ENCODE data around the gene PTPRU.

PTPRU gene

DNA sequence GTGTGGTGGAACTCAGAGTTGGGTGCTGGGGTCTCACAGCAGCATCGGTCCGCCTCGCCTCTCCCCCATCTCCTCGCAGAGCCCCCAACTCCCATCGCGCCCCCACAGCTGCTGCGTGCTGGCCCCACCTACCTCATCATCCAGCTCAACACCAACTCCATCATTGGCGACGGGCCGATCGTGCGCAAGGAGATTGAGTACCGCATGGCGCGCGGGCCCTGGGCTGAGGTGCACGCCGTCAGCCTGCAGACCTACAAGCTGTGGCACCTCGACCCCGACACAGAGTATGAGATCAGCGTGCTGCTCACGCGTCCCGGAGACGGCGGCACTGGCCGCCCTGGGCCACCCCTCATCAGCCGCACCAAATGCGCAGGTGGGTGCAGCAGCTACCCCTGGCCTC lies 24.2 kb downstream of the PTPRU start:
- TF ChIP-seq, protein P1, sequence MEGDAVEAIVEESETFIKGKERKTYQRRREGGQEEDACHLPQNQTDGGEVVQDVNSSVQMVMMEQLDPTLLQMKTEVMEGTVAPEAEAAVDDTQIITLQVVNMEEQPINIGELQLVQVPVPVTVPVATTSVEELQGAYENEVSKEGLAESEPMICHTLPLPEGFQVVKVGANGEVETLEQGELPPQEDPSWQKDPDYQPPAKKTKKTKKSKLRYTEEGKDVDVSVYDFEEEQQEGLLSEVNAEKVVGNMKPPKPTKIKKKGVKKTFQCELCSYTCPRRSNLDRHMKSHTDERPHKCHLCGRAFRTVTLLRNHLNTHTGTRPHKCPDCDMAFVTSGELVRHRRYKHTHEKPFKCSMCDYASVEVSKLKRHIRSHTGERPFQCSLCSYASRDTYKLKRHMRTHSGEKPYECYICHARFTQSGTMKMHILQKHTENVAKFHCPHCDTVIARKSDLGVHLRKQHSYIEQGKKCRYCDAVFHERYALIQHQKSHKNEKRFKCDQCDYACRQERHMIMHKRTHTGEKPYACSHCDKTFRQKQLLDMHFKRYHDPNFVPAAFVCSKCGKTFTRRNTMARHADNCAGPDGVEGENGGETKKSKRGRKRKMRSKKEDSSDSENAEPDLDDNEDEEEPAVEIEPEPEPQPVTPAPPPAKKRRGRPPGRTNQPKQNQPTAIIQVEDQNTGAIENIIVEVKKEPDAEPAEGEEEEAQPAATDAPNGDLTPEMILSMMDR (conservative IDR thresholded peaks at IDR 0.05; ENCODE audit: low read length) = no peak
- TF ChIP-seq EZH2phosphoT487 (IDR thresholded peaks at IDR 0.05; ENCODE audit: borderline replicate concordance) = no peak
- no peak overlapping the region for H3K4me2 ChIP-seq (ENCODE audit: low read depth, low read length, poor library complexity, severe bottlenecking)
- no peak overlapping the region for H3K9ac ChIP-seq (ENCODE audit: low read depth, low read length, poor library complexity, severe bottlenecking)
- H3K9me2 ChIP-seq (replicated peaks; ENCODE audit: low read depth, low read length) = no peaks in the 10 kb centered on the region
- H3K27me3 ChIP-seq (ENCODE audit: insufficient read depth, low read length, poor library complexity, severe bottlenecking) = no peaks in the 10 kb centered on the region
- no peaks in the 10 kb centered on the region for H3K9me3 ChIP-seq (ENCODE audit: insufficient read depth, low read depth, low read length)
- H4K20me1 ChIP-seq (ENCODE audit: insufficient read depth, low read length, poor library complexity, severe bottlenecking) = no peaks in the 10 kb centered on the region
- H2AFZ ChIP-seq (ENCODE audit: low read length) = no peak overlapping the region
- H3K4me1 ChIP-seq (ENCODE audit: insufficient read depth, low read length, poor library complexity, severe bottlenecking) = no peaks in the 10 kb centered on the region
- no peak overlapping the region for H3K4me3 ChIP-seq (ENCODE audit: low read length, poor library complexity, severe bottlenecking)
- H3K79me2 ChIP-seq (ENCODE audit: insufficient read depth, low read length) = no peaks in the 10 kb centered on the region
- H3K36me3 ChIP-seq (ENCODE audit: insufficient read depth, low read length) = no peaks in the 10 kb centered on the region
- no peaks in the 10 kb centered on the region for H3F3A ChIP-seq (ENCODE audit: low read depth)

DNA sequence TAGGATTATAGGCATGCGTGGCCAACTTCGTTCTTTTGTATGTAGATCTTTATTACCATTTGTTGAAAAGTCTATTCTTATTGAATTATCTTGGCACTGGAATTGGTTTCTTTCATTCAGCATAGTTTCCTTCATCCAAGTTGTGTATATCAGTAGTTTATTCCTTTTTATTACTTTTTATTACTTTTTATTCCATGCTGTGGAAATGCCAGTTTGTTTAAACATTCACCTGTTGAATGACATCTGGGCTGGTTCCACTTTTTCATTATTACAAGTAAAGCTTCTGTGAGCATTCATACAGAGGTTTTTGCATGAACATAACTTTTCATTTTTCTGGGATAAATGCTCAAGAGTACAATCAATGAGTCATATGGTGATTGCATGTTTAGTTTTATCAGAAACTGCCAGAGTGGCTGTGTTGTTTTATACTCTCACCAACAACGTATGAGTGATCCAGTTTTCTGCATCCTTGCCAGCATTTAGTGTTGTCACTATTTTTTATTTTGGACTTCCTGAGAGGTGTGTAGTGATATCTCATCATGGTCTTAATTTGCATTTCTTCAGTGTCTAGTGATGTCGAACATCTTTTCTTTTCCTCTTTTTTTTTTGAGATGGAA lies 28.6 kb downstream of the PTPRU start:
- no peaks in the 10 kb centered on the region for H3K79me2 ChIP-seq (ENCODE audit: insufficient read depth, low read length)
- no peak overlapping the region for H3K9ac ChIP-seq (ENCODE audit: low read depth, low read length, poor library complexity, severe bottlenecking)
- H2AFZ ChIP-seq (ENCODE audit: low read length) = no peak overlapping the region
- no peaks in the 10 kb centered on the region for H4K20me1 ChIP-seq (ENCODE audit: insufficient read depth, low read length, poor library complexity, severe bottlenecking)
- no peak overlapping the region for H3K4me3 ChIP-seq (ENCODE audit: low read length, poor library complexity, severe bottlenecking)
- H3K27me3 ChIP-seq (ENCODE audit: insufficient read depth, low read length, poor library complexity, severe bottlenecking) = no peaks in the 10 kb centered on the region
- no peaks in the 10 kb centered on the region for H3F3A ChIP-seq (ENCODE audit: low read depth)
- H3K4me1 ChIP-seq (ENCODE audit: insufficient read depth, low read length, poor library complexity, severe bottlenecking) = no peaks in the 10 kb centered on the region
- no peaks in the 10 kb centered on the region for H3K9me3 ChIP-seq (ENCODE audit: insufficient read depth, low read depth, low read length)
- H3K4me2 ChIP-seq (ENCODE audit: low read depth, low read length, poor library complexity, severe bottlenecking) = no peak overlapping the region
- no peaks in the 10 kb centered on the region for H3K9me2 ChIP-seq (replicated peaks; ENCODE audit: low read depth, low read length)
- no peaks in the 10 kb centered on the region for H3K36me3 ChIP-seq (ENCODE audit: insufficient read depth, low read length)
- TF ChIP-seq, protein P1 (conservative IDR thresholded peaks at IDR 0.05; ENCODE audit: low read length) = no peak
- no peak for TF ChIP-seq EZH2phosphoT487 (IDR thresholded peaks at IDR 0.05; ENCODE audit: borderline replicate concordance)

DNA sequence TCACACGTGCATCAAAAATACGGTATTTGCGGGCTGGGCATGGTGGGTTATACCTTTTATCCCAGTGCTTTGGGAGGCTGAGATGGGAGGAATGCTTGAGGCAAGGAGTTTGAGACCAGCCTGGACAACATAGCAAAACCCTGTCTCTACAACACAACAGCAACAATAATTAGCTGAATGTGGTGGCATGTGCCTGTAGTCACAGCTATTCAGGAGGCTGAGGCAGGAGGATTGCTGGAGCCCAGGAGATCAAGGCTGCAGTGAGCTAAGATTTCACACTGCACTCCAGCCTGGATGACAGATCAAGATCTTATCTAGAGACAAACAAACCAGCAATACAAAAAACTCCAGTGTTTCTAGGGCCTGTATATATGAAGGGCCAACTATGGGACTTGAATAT lies 30.6 kb downstream of the PTPRU start:
- H3F3A ChIP-seq (ENCODE audit: low read depth) = no peaks in the 10 kb centered on the region
- TF ChIP-seq EZH2phosphoT487 (IDR thresholded peaks at IDR 0.05; ENCODE audit: borderline replicate concordance) = no peak
- TF ChIP-seq, protein P1 (conservative IDR thresholded peaks at IDR 0.05; ENCODE audit: low read length) = no peak
- H3K9me3 ChIP-seq (ENCODE audit: insufficient read depth, low read depth, low read length) = no peaks in the 10 kb centered on the region
- H3K4me3 ChIP-seq (ENCODE audit: low read length, poor library complexity, severe bottlenecking) = no peak overlapping the region
- no peak overlapping the region for H2AFZ ChIP-seq (ENCODE audit: low read length)
- H4K20me1 ChIP-seq (ENCODE audit: insufficient read depth, low read length, poor library complexity, severe bottlenecking) = no peaks in the 10 kb centered on the region
- no peak overlapping the region for H3K9ac ChIP-seq (ENCODE audit: low read depth, low read length, poor library complexity, severe bottlenecking)
- no peaks in the 10 kb centered on the region for H3K27me3 ChIP-seq (ENCODE audit: insufficient read depth, low read length, poor library complexity, severe bottlenecking)
- H3K4me2 ChIP-seq (ENCODE audit: low read depth, low read length, poor library complexity, severe bottlenecking) = no peak overlapping the region
- no peaks in the 10 kb centered on the region for H3K9me2 ChIP-seq (replicated peaks; ENCODE audit: low read depth, low read length)
- H3K4me1 ChIP-seq (ENCODE audit: insufficient read depth, low read length, poor library complexity, severe bottlenecking) = no peaks in the 10 kb centered on the region
- no peaks in the 10 kb centered on the region for H3K36me3 ChIP-seq (ENCODE audit: insufficient read depth, low read length)
- H3K79me2 ChIP-seq (ENCODE audit: insufficient read depth, low read length) = no peaks in the 10 kb centered on the region

Data from Loucy (cell line).